ENCODE measurements around the gene COX4I2. TPM values are rescaled to one million over a fixed set of nuclear protein-coding genes. Genes with fewer than 3 reads are reported as not detected.

COX4I2 gene
- total RNA-seq, 3 donors from 2014 or later: 5.3 TPM; not detected in 2

DNA sequence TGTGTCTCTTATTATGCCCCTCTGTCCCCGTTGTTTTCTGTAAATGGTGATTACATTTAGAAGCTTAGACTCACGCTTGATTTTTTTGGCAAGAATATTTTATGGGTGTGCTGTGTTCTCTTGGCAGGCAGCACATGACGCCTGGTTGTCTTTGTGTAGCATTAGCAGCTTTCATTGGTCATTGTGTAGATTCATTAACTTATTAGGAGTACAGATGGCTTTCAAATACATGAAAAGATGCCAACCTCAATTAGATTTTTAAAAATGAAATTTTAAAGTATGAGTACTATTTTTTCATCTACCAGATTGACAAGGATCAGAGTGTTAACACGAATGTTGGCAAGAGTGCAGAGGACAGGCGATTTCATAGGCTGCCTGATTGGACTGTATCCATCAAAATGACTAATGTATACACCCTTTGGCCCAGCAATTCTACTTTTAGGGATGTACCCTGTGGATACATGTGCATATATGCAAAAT is 15.2 kb downstream of the COX4I2 start:
- H3K27me3 ChIP-seq: no peaks in the 10 kb centered on the region
- no peaks in the 10 kb centered on the region for H3K9me3 ChIP-seq
- no peak overlapping the region for H3K27ac ChIP-seq
- no peak for DNase-seq (ENCODE audit: low spot score in 2 of 2)
- intact Hi-C loops (cut with DNase I; ENCODE audit: low total_unique reads): no loop called here
- TF ChIP-seq POLR2A (IDR thresholded peaks at IDR 0.05) (no peak), POLR2AphosphoS5 (IDR thresholded peaks at IDR 0.05) (no peak), CTCF (IDR thresholded peaks at IDR 0.05) (no peak)
- H3K4me3 ChIP-seq: no peak overlapping the region
- H3K4me1 ChIP-seq: no peaks in the 10 kb centered on the region
- H3K36me3 ChIP-seq: no peaks in the 10 kb centered on the region

- intact Hi-C loops (cut with DNase I; ENCODE audit: low total_unique reads): no loop called here
- DNase-seq (ENCODE audit: low spot score in 2 of 2): no peak
- Histone ChIP-seq H3K4me1 (no peaks in the 10 kb centered on the region), H3K27ac (no peak overlapping the region), H3K4me3 (no peak overlapping the region), H3K36me3 (no peaks in the 10 kb centered on the region), H3K27me3 (no peaks in the 10 kb centered on the region), H3K9me3 (no peaks in the 10 kb centered on the region)
- TF ChIP-seq POLR2A (IDR thresholded peaks at IDR 0.05) (no peak), CTCF (IDR thresholded peaks at IDR 0.05) (no peak), POLR2AphosphoS5 (IDR thresholded peaks at IDR 0.05) (no peak)
Measured at GRCh38 chr20:31653561-31653960, 15.8 kb downstream of the COX4I2 start.

GRCh38 chr20:31654534-31654933 is 16.8 kb downstream of the COX4I2 start:
- intact Hi-C loops (cut with DNase I; ENCODE audit: low total_unique reads): no loop called here
- Histone ChIP-seq H3K4me3 (no peak overlapping the region), H3K27ac (no peak overlapping the region)

DNA sequence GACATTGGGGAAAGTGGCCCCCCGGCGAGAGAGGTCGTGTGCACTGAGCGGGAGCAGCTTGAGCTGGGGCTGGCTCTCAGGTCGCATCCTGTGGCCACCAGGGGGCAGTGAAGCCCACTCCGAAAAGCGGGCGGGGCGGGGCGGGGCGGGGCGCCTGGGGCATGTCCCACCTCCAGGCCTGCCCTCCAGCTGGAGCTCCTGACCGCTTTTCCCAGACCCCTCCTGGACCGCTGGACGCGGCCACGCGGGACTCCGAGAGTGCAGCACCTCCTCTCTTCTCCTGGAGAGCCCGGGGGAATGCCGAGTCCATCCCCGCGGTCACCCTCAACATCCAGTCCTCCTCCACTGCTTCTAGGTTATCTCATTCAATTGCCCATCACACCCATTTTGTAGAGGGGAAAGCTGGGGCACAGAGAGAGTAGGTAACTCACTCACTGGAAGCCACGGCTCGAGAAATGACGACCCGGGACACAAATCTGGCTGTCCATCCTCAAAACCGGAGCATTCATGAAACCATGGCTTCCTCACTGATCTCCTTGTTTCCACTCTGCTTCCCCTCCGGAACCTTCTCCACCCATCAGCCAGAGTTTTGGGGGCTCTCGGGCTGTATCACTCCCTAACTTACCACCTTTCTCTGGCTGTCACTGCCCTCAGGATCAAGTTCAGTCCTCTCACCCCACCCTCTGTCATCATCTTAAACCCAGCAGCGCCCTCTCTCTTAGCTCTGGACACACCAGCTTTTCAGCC is 24.1 kb downstream of the COX4I2 start:
- Histone ChIP-seq H3K27me3 (no peaks in the 10 kb centered on the region), H3K4me3 (peak overlapping the region; percentile 23 to 59 (median 44)), H3K9me3 (no peaks in the 10 kb centered on the region), H3K4me1 (peaks cover 0 to 3% of the 10 kb centered on the region in 2 donors), H3K27ac (peak overlapping the region; percentile 73 to 86), H3K36me3 (no peaks in the 10 kb centered on the region)
- peak; percentile 62 to 70 for DNase-seq (ENCODE audit: low spot score in 2 of 2)
- intact Hi-C loops (cut with DNase I; ENCODE audit: low total_unique reads): loop anchor here (1.0 kb wide), 1 partner anchor 23 kb away; no protein-coding TSS in a partner anchor
- TF ChIP-seq POLR2A (IDR thresholded peaks at IDR 0.05) (no peak), POLR2AphosphoS5 (IDR thresholded peaks at IDR 0.05) (peak in 2 of 3 donors; percentile 24 to 36), CTCF (IDR thresholded peaks at IDR 0.05) (peak; percentile 59 to 82 (median 67))

More at GRCh38 chr20:31654534-31654933, 16.8 kb downstream of the COX4I2 start:
- Histone ChIP-seq H3K36me3 (no peaks in the 10 kb centered on the region), H3K27me3 (no peaks in the 10 kb centered on the region), H3K4me1 (no peaks in the 10 kb centered on the region), H3K9me3 (no peaks in the 10 kb centered on the region)
- TF ChIP-seq POLR2A (IDR thresholded peaks at IDR 0.05) (no peak), CTCF (IDR thresholded peaks at IDR 0.05) (no peak), POLR2AphosphoS5 (IDR thresholded peaks at IDR 0.05) (no peak)
- DNase-seq (ENCODE audit: low spot score in 2 of 2): no peak

GRCh38 chr20:31662372-31662854 is 24.7 kb downstream of the COX4I2 start:
- no peaks in the 10 kb centered on the region for H3K9me3 ChIP-seq
- no peak for DNase-seq (ENCODE audit: low spot score in 2 of 2)
- peaks cover 0 to 3% of the 10 kb centered on the region in 2 donors for H3K4me1 ChIP-seq
- H3K36me3 ChIP-seq: no peaks in the 10 kb centered on the region
- intact Hi-C loops (cut with DNase I; ENCODE audit: low total_unique reads): loop anchor here (1.0 kb wide), 1 partner anchor 24 kb away; no protein-coding TSS in a partner anchor
- H3K27me3 ChIP-seq: no peaks in the 10 kb centered on the region
- H3K4me3 ChIP-seq: peak overlapping the region in 2 of 3 donors; percentile 44 to 59
- TF ChIP-seq POLR2A (IDR thresholded peaks at IDR 0.05) (no peak), CTCF (IDR thresholded peaks at IDR 0.05) (no peak), POLR2AphosphoS5 (IDR thresholded peaks at IDR 0.05) (no peak)
- peak overlapping the region; percentile 73 to 86 for H3K27ac ChIP-seq

Measured in breast epithelium (tissue), 4 donors.